Measurements from ENCODE around the gene EPN1. TPM values are rescaled to one million over a fixed set of nuclear protein-coding genes. Genes with fewer than 3 reads are reported as not detected.

The EPN1 gene
- total and polyA plus RNA-seq, 4 donors, result 18.6 to 117 (median 77.8) TPM

DNA sequence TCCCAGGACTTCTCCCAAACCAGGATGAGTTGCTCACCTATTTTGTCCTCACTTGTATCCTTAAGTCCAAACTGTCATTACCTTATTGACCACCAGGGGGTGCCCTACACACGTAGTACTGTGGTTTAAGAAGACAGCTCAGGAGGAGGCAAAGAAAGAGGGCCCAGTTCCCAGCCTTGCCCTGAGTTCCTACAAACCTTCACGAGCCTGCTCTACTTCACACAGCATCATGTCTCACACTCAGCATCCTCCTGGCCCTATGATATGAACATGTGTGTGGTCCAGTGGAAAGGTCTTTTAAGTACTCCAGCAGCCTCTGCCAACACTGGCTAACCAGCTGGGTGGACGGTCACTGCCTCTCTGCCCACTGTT lies 42.6 kb upstream of the EPN1 start:
- DNase-seq (ENCODE audit: low spot score), result peak; percentile 88
- H3K9ac ChIP-seq (ENCODE audit: low read depth in 1 of 2, low read length in 2 of 2), result no peak overlapping the region
- no peak overlapping the region for H3K27ac ChIP-seq (ENCODE audit: low read depth in 1 of 2, low read length in 2 of 2)
- TF ChIP-seq, protein P1, sequence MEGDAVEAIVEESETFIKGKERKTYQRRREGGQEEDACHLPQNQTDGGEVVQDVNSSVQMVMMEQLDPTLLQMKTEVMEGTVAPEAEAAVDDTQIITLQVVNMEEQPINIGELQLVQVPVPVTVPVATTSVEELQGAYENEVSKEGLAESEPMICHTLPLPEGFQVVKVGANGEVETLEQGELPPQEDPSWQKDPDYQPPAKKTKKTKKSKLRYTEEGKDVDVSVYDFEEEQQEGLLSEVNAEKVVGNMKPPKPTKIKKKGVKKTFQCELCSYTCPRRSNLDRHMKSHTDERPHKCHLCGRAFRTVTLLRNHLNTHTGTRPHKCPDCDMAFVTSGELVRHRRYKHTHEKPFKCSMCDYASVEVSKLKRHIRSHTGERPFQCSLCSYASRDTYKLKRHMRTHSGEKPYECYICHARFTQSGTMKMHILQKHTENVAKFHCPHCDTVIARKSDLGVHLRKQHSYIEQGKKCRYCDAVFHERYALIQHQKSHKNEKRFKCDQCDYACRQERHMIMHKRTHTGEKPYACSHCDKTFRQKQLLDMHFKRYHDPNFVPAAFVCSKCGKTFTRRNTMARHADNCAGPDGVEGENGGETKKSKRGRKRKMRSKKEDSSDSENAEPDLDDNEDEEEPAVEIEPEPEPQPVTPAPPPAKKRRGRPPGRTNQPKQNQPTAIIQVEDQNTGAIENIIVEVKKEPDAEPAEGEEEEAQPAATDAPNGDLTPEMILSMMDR (IDR thresholded peaks at IDR 0.05; ENCODE audit: low read depth, low read length, missing input control), result peak; percentile 85
- TF ChIP-seq, protein P2, sequence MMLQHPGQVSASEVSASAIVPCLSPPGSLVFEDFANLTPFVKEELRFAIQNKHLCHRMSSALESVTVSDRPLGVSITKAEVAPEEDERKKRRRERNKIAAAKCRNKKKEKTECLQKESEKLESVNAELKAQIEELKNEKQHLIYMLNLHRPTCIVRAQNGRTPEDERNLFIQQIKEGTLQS (IDR thresholded peaks at IDR 0.05), result no peak
- no peak for TF ChIP-seq YY1 (IDR thresholded peaks at IDR 0.05)
- TF ChIP-seq HNF4A (conservative IDR thresholded peaks at IDR 0.05), result peak in 1 of 2 donors; percentile 43
- peak; percentile 88 to 94 for TF ChIP-seq RAD21 (IDR thresholded peaks at IDR 0.05)
- peak in 1 of 2 donors; percentile 56 for TF ChIP-seq GABPA (IDR thresholded peaks at IDR 0.05 in 1 of 2, conservative IDR thresholded peaks at IDR 0.05 in 1 of 2)
- no peak overlapping the region for H3K4me3 ChIP-seq (ENCODE audit: low read depth in 1 of 3, low read length in 3 of 3)
- WGBS, result 30% methylated on average over 3 of the region's 3 CpGs
- peaks cover 13 to 31% (median 22%) of the 10 kb centered on the region in 4 donors for H3K4me1 ChIP-seq (ENCODE audit: control insufficient read depth in 4 of 4, insufficient read depth in 4 of 4, low read length in 3 of 4)
- no peaks in the 10 kb centered on the region for H3K9me3 ChIP-seq (ENCODE audit: control insufficient read depth in 4 of 4, low read length in 3 of 4)
- no peaks in the 10 kb centered on the region for H3K27me3 ChIP-seq (ENCODE audit: control insufficient read depth in 4 of 4, insufficient read depth in 4 of 4, low read length in 3 of 4)
- no peaks in the 10 kb centered on the region for H3K36me3 ChIP-seq (ENCODE audit: control insufficient read depth in 4 of 4, insufficient read depth in 3 of 4, low read depth in 1 of 4, low read length in 3 of 4)

DNA sequence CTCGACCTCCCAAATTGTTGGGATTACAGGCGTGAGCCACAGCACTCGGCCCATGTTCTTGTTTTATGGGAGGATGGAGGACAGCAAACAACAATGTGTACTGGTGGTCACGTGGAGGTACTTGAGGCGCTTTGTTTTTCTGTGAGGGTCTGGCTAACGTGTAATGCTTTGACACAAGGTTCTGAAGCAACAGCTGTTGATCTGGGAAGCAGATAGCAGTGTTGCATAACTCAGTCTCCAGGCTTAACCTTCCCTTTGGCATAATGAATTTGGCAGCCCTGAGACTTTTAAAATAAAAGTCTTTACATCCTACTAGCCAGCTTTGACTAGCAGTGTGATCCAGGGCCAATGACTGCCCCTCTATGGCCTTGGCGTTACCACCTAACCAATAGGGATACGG lies 41.2 kb upstream of the EPN1 start:
- Histone ChIP-seq H3K36me3 (ENCODE audit: control insufficient read depth in 4 of 4, insufficient read depth in 3 of 4, low read depth in 1 of 4, low read length in 3 of 4) (no peaks in the 10 kb centered on the region), H3K27me3 (ENCODE audit: control insufficient read depth in 4 of 4, insufficient read depth in 4 of 4, low read length in 3 of 4) (no peaks in the 10 kb centered on the region), H3K27ac (ENCODE audit: low read depth in 1 of 2, low read length in 2 of 2) (no peak overlapping the region), H3K4me1 (ENCODE audit: control insufficient read depth in 4 of 4, insufficient read depth in 4 of 4, low read length in 3 of 4) (peaks cover 13 to 36% (median 26%) of the 10 kb centered on the region in 4 donors), H3K9me3 (ENCODE audit: control insufficient read depth in 4 of 4, low read length in 3 of 4) (no peaks in the 10 kb centered on the region), H3K9ac (ENCODE audit: low read depth in 1 of 2, low read length in 2 of 2) (no peak overlapping the region), H3K4me3 (ENCODE audit: low read depth in 1 of 3, low read length in 3 of 3) (no peak overlapping the region)
- no peak for TF ChIP-seq YY1 (IDR thresholded peaks at IDR 0.05)
- TF ChIP-seq TAF1 (conservative IDR thresholded peaks at IDR 0.05), result no peak
- TF ChIP-seq RAD21 (IDR thresholded peaks at IDR 0.05), result no peak
- no peak for TF ChIP-seq GABPA (IDR thresholded peaks at IDR 0.05 in 1 of 2, conservative IDR thresholded peaks at IDR 0.05 in 1 of 2)
- TF ChIP-seq, protein P3, sequence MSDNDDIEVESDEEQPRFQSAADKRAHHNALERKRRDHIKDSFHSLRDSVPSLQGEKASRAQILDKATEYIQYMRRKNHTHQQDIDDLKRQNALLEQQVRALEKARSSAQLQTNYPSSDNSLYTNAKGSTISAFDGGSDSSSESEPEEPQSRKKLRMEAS (IDR thresholded peaks at IDR 0.05), result no peak
- WGBS, result 78% methylated on average over 8 of the region's 8 CpGs
- no peak for DNase-seq (ENCODE audit: low spot score)

DNA sequence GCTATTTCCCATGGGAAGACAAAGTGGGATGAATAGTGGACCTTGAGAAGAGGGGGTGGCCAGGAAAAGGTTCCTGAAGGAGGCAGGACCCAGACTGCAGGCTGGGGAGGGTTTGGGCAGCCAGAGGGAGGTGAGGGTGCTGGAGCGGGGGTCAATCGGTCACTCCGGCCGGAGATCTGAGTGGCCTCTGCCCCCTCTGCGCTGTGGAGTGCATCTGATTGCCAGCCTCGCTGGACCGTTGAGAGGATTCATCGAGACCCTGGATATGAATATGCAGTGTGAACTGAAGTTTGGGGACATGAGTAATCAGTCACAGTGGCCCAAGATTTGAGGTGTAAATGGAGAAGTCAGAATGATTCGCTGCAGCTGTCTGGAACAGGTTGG lies 39.7 kb upstream of the EPN1 start:
- H3K27ac ChIP-seq (ENCODE audit: low read depth in 1 of 2, low read length in 2 of 2), result peak overlapping the region; percentile 91 to 97
- 5% methylated on average over 9 of the region's 9 CpGs for WGBS
- H3K27me3 ChIP-seq (ENCODE audit: control insufficient read depth in 4 of 4, insufficient read depth in 4 of 4, low read length in 3 of 4), result no peaks in the 10 kb centered on the region
- TF ChIP-seq YY1 (IDR thresholded peaks at IDR 0.05) (no peak), HNF4A (conservative IDR thresholded peaks at IDR 0.05) (peak in 1 of 2 donors; percentile 5)
- no peak for DNase-seq (ENCODE audit: low spot score)
- no peaks in the 10 kb centered on the region for H3K36me3 ChIP-seq (ENCODE audit: control insufficient read depth in 4 of 4, insufficient read depth in 3 of 4, low read depth in 1 of 4, low read length in 3 of 4)
- H3K4me3 ChIP-seq (ENCODE audit: low read depth in 1 of 3, low read length in 3 of 3), result peak overlapping the region; percentile 67 to 100 (median 98)
- H3K9me3 ChIP-seq (ENCODE audit: control insufficient read depth in 4 of 4, low read length in 3 of 4), result no peaks in the 10 kb centered on the region
- peak overlapping the region; percentile 93 to 99 for H3K9ac ChIP-seq (ENCODE audit: low read depth in 1 of 2, low read length in 2 of 2)
- H3K4me1 ChIP-seq (ENCODE audit: control insufficient read depth in 4 of 4, insufficient read depth in 4 of 4, low read length in 3 of 4), result peaks cover 16 to 51% (median 32%) of the 10 kb centered on the region in 4 donors

DNA sequence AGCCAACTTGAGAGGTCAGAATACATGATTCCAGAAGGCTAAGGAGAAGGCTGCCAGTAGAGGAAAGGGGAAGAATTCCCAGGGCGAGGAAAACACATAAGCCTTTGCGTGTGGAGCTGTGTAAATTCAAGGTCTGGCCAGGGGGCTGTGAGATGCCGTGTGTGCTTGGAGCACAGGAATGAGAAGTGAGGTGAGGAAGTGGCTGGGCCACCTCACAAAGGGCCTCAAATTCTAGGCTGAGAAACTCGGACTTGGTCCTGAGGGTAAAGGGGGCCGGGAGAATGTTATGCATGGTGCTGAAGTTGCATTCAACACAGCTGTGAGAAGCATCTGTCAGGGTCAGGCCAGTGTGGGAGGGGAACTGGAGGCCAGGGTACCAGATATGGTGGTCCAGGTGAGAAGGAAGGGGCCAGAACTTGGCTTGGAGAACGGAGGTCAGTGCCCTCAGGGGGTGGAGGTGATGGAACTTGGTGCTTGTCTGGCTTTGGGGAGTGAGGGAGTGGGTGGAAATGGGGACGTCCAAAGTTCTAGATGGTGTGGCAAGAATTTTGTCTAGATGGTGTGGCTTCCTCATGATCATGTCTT lies 39.1 kb upstream of the EPN1 start:
- 58% methylated on average over 7 of the region's 7 CpGs for WGBS
- Histone ChIP-seq H3K9ac (ENCODE audit: low read depth in 1 of 2, low read length in 2 of 2) (peak overlapping the region; percentile 93 to 99), H3K9me3 (ENCODE audit: control insufficient read depth in 4 of 4, low read length in 3 of 4) (no peaks in the 10 kb centered on the region), H3K36me3 (ENCODE audit: control insufficient read depth in 4 of 4, insufficient read depth in 3 of 4, low read depth in 1 of 4, low read length in 3 of 4) (no peaks in the 10 kb centered on the region), H3K4me1 (ENCODE audit: control insufficient read depth in 4 of 4, insufficient read depth in 4 of 4, low read length in 3 of 4) (peaks cover 16 to 54% (median 35%) of the 10 kb centered on the region in 4 donors), H3K27ac (ENCODE audit: low read depth in 1 of 2, low read length in 2 of 2) (peak overlapping the region; percentile 91 to 97), H3K4me3 (ENCODE audit: low read depth in 1 of 3, low read length in 3 of 3) (peak overlapping the region; percentile 67 to 100 (median 98)), H3K27me3 (ENCODE audit: control insufficient read depth in 4 of 4, insufficient read depth in 4 of 4, low read length in 3 of 4) (no peaks in the 10 kb centered on the region)
- no peak for DNase-seq (ENCODE audit: low spot score)
- TF ChIP-seq, protein P4, sequence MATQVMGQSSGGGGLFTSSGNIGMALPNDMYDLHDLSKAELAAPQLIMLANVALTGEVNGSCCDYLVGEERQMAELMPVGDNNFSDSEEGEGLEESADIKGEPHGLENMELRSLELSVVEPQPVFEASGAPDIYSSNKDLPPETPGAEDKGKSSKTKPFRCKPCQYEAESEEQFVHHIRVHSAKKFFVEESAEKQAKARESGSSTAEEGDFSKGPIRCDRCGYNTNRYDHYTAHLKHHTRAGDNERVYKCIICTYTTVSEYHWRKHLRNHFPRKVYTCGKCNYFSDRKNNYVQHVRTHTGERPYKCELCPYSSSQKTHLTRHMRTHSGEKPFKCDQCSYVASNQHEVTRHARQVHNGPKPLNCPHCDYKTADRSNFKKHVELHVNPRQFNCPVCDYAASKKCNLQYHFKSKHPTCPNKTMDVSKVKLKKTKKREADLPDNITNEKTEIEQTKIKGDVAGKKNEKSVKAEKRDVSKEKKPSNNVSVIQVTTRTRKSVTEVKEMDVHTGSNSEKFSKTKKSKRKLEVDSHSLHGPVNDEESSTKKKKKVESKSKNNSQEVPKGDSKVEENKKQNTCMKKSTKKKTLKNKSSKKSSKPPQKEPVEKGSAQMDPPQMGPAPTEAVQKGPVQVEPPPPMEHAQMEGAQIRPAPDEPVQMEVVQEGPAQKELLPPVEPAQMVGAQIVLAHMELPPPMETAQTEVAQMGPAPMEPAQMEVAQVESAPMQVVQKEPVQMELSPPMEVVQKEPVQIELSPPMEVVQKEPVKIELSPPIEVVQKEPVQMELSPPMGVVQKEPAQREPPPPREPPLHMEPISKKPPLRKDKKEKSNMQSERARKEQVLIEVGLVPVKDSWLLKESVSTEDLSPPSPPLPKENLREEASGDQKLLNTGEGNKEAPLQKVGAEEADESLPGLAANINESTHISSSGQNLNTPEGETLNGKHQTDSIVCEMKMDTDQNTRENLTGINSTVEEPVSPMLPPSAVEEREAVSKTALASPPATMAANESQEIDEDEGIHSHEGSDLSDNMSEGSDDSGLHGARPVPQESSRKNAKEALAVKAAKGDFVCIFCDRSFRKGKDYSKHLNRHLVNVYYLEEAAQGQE (IDR thresholded peaks at IDR 0.05), result no peak
- no peak for TF ChIP-seq HNF4G (IDR thresholded peaks at IDR 0.05)

Measured in liver (tissue), 9 donors.